Stimulated activated CD4-positive, alpha-beta T cell treated with anti-CD3 and anti-CD28 coated beads, Interleukin-12 subunit alpha, Interleukin-12 subunit beta, amount 100 ng/mL, for 48 hours (primary cell): ENCODE data around the gene MAPK4.
"Not testable (repeated sequence)": the region's sequence is repeated elsewhere in the genome, so short reads cannot be mapped to it uniquely, and the experiment has no call there.

Experiments
- DNase-seq, 3 donors: peaks; one replicate each; pipeline ENCODE4 v3.0.0-alpha.2; 2020; ENCODE audit warnings: low read depth in 2 of 3, low spot score in 1 of 3

MAPK4 gene

DNA sequence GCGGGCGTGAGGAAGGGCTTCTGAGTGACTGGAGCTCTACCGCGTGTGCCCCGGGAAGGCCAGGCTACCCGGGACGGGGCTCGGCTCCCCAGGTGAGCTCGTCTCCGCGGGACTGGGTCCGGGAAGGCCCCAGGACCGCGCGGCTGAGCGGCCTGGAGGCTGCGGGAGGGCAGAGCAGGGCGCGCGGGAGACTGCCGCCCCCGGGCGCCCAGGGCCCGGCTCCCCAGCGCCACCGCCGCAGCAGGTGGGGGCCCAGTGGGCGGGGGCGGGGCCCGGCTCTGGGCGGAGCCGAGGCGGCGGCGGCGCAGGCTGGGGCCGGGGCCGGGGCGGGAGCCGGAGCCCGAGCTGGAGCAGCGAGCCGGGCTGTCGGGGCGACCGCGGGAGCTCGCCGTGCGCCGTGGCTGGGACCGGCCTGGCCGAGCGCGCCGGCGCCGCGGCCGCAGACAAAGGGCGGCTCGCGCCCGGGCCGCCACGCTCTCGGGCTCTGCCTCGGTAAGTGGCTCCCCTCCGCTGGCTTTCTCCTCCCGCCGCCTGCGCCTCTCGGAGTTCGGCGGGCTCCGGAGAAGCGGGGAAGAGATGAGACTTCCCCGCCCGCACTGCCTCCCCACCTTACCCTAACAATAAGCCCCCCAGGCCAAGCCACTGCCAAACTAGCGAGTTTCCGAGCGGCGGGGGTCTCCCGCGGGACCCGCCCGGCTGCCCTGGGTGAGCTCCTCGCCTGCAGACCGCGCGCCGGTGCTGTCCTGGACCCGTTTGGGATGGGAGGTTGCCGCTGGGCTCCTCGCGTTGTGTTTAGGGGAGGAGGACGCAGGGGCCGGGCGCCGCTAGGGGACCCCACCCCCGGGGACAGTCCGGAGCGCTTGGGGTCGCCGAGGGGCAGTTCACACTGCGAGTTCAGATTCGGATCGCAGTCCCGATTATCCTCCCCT, at the start of gene MAPK4:
TSS of gene MAPK4 (plus strand) at position 336 of the 929 bp plus-strand sequence. CDS start 103,872 bp downstream, outside the sequence.
- no peak for DNase-seq

DNA sequence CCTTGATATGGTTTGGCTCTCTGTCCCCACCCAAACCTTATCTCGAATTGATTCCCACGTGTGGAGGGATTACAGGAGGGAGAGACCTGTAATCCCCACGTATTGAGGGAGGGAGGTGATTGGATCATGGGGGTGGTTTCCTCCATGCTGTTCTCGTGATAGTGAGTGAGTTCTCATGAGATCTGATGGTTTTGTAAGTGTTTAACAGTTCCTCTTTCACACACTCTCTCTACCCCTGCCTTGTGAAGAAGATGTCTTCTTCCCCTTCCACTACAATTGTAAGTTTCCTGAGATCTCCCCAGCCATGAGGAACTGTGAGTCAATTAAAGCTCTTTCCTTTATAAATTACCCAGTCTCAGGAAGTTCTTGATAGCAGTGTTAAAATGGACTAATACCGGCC, 42.6 kb upstream of the MAPK4 start:
- not testable (repeated sequence) for DNase-seq

GRCh38 chr18:50518787-50519546, 40.9 kb upstream of the MAPK4 start:
- no peak for DNase-seq

GRCh38 chr18:50523165-50523564, 36.7 kb upstream of the MAPK4 start:
- DNase-seq = no peak

DNA sequence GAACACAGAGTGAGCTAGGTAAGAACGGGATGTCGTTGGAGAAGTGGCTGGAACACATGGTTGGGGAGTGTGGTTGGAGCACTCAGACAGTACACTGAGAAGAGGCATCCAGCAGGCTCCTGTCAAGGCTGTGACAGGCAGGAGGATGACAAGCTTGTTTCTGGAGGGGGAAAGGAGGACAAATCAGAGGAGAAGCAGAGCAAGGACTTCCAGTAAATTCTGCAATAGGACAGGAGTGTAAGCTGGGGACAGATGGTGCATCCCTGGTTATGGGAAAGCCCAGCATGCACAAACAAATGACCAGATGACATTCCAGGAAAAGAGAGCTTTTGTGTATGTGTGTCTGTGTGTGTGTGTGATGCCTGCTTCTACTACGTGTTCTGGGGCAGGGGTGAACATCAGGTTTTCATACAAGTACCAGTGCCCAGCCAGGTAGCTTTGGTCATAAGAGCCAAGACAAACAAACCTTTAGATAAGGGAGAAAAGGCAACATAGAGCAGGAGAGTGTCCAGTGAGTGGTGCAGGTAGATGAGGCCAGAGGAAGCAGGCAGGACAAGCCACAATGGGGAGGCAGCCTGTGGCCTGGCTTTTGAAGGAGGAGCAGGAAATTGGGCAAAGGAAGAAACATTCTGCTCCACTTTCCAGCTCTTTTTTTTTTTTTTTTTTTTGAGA, 32.1 kb upstream of the MAPK4 start:
- DNase-seq = no peak

DNA sequence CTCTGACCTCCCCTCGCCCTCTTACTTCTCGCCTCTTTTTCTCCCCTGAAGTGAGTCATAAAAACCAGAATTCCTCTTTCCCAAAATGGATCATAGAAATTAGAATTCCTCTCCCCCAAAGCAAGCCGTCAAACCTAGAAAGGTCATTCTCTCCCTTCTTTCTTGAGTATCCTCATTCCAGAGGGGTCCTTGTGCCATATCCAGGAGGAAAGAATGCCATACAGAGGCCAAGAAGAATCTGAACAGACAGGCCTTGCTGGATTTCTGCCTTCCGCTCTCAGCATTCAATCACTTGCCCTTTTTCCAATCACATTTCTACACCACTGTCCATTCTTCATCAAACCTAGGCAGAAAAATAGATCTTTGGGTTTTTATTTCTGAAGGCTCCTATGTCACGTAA, 31.1 kb upstream of the MAPK4 start:
- no peak for DNase-seq

DNA sequence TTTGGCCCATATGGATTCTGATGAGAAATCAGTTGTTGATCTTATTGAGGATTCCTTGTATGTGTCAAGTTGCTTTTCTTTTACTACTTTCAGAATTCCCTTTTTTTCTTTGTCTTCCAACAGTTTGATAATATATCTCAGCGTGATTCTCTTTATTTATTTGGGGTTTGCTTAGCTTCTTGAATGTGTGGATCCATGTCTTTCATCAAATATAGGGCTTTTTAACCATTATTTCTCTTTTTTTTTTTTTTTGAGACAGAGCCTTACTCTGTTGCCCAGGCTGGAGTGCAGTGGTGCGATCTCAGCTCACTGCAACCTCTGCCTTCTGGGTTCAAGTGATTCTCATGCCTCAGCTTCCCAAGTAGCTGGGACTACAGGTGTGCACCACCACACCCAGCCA, 26.1 kb upstream of the MAPK4 start:
- not testable (repeated sequence) for DNase-seq

DNA sequence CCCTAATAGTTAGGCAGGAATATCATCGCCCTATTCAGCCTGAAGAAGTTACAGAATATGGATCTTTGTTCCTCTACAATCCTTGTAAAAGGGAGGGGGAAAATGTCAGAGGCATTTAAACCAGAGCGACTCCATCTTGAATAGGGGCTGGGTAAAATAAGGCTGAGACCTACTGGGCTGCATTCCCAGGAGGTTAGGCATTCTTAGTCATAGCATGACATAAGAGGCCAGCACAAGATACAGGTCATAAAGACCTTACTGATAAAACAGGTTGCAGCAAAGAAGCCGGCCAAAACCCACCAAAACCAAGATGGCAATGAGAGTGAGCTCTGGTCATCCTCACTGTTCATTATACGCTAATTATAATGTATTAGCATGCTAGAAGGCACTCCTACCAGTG, 15.4 kb upstream of the MAPK4 start:
- DNase-seq = not testable (repeated sequence)

- DNase-seq = no peak
Observed at GRCh38 chr18:50545936-50546335, 14.0 kb upstream of the MAPK4 start.

GRCh38 chr18:50548160-50548559, 11.7 kb upstream of the MAPK4 start:
- DNase-seq = no peak

GRCh38 chr18:50551651-50552050, 8.2 kb upstream of the MAPK4 start:
- DNase-seq = not testable (repeated sequence)

DNA sequence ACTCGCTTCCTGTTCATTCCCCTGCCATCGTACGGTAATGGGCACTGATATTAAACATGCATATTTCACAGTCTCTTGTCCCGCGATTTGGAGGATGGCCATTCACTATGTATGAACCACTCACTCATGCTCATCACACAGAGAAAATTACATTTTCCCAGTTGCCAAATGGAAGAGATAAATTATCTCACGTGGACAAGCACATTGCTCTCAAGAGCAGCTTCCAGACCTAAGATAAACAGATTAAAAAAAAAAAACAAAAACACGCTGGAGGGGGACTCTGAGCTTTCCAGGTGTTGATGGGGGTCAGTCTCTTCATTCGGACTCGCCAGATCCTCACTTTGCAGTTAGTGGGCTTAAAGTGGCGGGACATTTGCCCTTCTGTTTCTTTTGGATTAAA, 1.7 kb upstream of the MAPK4 start:
- DNase-seq = no peak

DNA sequence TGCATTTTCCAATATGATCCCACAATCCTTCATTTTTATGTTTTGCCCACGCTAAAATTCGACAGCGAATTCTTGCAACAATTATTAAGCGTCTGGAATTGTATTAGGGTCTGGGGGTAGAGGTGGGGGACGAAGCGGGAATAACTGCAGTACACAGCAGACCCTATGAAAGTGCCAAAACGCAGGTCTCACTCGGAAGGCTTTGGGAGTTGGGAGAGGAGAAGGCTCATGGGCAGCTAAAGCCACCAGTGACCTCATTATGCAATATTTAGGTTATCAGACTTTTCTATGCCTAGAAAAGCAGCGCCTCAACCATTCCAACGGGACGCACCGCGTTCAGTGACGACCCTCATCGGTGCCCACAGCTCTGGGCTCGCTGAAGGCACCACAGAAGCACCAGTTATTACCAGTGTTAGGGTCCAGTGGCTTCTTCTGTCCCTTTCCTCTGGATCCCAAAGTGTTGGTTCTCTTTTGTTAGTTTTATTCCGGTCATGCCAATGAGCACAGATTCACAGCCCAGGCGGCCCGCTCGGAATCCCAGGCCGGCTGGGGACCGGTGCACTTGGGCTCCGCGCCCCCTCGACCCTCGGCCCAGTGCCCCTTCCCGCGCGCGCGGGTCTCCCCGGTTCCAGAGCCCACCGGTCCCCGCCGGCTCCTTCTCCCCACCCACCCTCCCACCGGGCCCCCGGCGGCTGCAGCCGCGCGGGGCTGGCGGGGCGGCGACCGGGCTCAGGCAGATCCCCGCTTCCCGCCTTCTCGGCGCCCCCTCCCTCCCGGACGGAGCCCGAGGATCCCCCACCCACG, 737 bp upstream of the MAPK4 start:
- no peak for DNase-seq

DNA sequence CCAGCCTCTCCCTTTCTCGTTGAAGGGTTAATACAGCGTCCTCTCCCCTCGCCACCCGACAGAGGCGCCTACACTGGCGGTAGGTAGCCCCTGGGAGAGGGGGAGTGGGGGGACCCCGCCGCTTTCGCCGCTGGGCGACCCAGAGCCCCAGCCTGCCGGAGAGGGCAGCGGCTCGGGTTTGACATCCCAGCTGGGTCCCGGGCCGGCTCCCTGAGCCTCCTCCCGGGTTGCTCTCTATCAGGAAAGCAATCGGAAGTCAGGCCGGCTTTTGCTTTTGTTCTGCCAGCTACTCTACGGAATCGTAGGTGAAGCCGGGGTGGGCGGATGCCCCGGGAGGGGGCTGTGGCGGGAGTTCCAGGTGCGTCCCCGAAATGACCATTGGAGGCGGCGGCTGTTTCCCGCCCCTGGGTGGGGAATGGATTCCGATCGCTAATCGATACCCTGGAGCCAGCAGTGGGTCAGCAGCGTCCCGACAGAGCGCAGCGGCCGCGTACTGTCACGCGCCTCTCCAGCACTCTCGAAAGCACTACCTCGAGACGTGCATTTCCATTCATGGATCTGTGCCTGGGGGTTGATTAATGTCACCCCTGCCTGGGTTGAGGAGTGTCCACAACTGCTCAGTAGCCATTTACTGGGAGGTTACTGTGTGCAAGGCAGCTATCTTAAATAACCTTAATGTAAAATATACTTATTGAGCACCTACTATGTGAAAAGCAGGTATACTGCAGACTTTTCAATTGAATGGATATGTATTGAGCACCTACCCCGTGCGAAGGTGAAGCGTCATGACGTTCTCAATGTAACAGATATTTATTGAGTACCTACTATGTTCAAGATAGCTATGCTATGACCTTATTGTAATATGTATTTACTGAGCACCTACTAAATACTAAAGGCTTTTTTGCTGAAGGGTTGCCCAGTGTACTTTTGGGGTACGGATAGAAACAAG, 1.1 kb downstream of the MAPK4 start:
- DNase-seq = no peak

DNA sequence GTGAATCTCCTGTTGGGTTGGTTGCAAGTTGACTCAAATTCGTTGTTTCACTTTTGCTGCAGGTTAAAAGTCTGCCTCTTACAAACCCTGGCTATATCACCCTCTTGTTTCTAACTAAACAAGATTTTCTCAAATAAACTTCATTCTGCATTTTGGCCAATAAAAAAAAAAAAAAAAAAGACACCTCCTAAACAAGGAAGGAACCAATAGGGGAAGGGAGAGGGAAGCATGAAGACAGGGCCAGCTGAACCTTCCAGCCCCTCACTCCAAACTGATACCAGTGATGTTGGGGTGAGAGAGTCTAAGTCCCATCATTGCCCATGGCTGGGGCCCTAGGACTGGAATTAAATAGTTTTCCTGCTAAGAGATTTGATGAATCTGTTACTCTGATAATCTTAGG, 2.4 kb downstream of the MAPK4 start:
- DNase-seq = not testable (repeated sequence)

DNA sequence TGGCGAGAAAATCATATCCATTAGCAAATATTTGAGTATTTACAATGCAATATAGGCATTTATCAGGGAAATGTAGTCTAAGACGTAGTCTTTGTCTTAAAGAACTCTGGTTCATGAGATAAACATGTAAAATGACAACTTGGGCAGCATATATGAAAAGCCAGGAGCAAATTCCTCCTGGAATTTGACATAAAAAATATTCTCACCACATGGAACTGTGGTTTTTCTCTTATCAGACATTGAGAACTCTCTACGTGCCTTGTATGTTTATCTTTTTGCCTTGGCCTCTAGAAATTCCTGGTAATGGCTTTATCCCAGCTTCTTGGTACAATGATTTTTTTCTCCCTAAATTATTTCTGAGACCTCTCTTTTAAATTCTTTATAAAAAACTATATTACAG, 2.8 kb downstream of the MAPK4 start:
- no peak for DNase-seq

GRCh38 chr18:50563376-50563775, 3.5 kb downstream of the MAPK4 start:
- DNase-seq = no peak

DNA sequence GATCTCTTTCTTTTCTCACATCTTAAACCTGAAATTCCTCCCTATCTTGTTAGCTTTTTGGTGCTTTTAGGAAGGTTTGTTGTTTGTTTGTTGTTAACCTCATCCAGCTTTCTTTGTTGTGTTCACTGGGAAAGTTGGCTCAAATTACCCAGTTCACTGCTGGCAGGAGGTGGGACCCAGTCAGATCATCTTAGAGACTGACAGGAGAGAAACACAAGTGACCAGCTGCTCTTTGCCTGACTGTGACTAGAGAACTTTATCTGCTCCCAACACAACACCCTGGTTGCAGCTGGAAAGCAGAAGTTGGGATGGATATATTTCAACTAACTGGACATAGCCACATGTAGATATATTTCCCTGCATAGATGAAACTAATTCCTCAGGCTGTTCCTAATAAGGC, 10.0 kb downstream of the MAPK4 start:
- no peak for DNase-seq

DNA sequence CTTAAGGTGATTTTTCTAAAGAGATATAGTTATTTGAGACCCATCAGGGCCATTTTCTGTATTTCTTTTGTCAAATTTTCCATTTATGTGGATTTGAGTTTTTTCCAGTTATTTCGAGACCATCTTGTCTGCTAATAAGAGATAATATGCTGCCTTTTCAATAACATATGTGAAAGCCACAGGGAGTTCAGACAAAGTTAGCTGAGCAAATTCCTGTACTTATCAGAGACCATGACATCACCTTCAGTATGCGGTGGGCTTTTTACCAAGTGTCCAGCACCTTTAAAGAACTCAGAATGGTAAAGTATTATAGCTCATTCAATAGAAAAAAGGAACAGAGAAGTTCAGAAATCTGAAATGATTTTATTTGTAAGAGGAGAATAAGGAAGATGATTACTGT, 11.7 kb downstream of the MAPK4 start:
- no peak for DNase-seq

DNA sequence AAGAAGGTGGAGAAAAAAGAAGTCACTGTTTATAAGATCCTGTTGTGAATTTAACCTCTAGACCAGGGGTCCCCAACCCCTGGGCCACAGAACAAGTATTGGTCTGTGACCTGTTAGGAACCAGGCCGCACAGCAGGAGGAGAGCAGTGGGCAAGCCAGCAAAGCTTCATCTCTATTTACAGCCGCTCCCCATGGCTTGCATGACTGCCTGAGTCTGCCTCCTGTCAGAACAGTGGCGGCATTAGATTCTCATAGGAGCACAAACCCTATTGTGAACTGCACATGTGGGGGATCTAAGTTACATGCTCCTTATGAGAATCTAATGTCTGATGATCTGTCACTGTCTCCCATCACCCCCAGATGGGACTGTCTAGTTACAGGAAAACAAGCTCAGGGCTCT, 13.3 kb downstream of the MAPK4 start:
- DNase-seq = not testable (repeated sequence)
